Heart left ventricle (tissue), 16 donors: ENCODE results near the gene LCN10. TPM values are rescaled to one million over a fixed set of nuclear protein-coding genes. Genes with fewer than 3 reads are reported as not detected.
"Not testable (repeated sequence)": the region's sequence is repeated elsewhere in the genome, so short reads cannot be mapped to it uniquely, and the experiment has no call there.

Source experiments
- ATAC-seq, 4 donors: fragments of 200-7000 bp; cut with Tn5 transposase; one replicate each; pipeline ENCODE4 v1.9.1; 2020 to 2022; ENCODE audit warnings: moderate library complexity in 4 of 4, mild to moderate bottlenecking in 3 of 4, moderate number of reproducible peaks in 1 of 4
- DNase-seq, 5 donors: peaks; one replicate each; pipeline ENCODE4 v3.0.0-alpha.2; 2020
- H3K27ac ChIP-seq, 12 donors: fragments of 200-600 bp; sonication (generic) in 4 of 12; one replicate each; pipeline versions ENCODE4 v1.5.0 to v1.8.0; 2016 to 2022; ENCODE audit warnings: mild to moderate bottlenecking in 2 of 12
- H3K27me3 ChIP-seq, 9 donors: fragments of 200-600 bp; sonication (generic) in 2 of 9; one replicate each; pipeline versions ENCODE4 v1.5.1 to v1.8.0; 2016 to 2022; ENCODE audit warnings: mild to moderate bottlenecking in 3 of 9
- H3K36me3 ChIP-seq, 9 donors: fragments of 200-600 bp; sonication (generic) in 2 of 9; one replicate each; pipeline versions ENCODE4 v1.5.0 to v1.8.0; 2018 to 2022; ENCODE audit warnings: mild to moderate bottlenecking in 2 of 9
- H3K4me1 ChIP-seq, 12 donors: fragments of 200-600 bp; sonication (generic) in 4 of 12; one replicate each; pipeline versions ENCODE4 v1.5.0 to v1.8.0; 2016 to 2022; ENCODE audit warnings: mild to moderate bottlenecking in 3 of 12
- H3K4me3 ChIP-seq, 12 donors: fragments of 200-600 bp; sonication (generic) in 4 of 12; one replicate each; pipeline versions ENCODE4 v1.5.0 to v1.8.0; 2017 to 2022; ENCODE audit warnings: mild to moderate bottlenecking in 9 of 12, moderate library complexity in 4 of 12
- H3K9me3 ChIP-seq, 12 donors: fragments of 200-600 bp; sonication (generic) in 4 of 12; one replicate each; pipeline versions ENCODE4 v1.5.0 to v1.8.0; 2016 to 2022; ENCODE audit warnings: mild to moderate bottlenecking in 1 of 12
- CTCF ChIP-seq, 12 donors: fragments of 200-600 bp; sonication (generic) in 4 of 12; IDR thresholded peaks; one replicate each; pipeline versions ENCODE4 v1.5.0 to v1.8.0; 2018 to 2022; ENCODE audit warnings: antibody characterized with exemption in 12 of 12, mild to moderate bottlenecking in 5 of 12
- POLR2A ChIP-seq, 2 donors: fragments of 450-650 bp; IDR thresholded peaks; one replicate each; pipeline ENCODE4 v1.6.1; 2017; ENCODE audit warnings: antibody characterized with exemption in 2 of 2, mild to moderate bottlenecking in 2 of 2, moderate library complexity in 2 of 2
- WGBS, 4 donors: extraction: QIAGEN DNeasy Blood & Tissue Kit in 2 of 4; methylation state at CpG; one replicate each; pipeline versions ENCODE4 v1.1.5 to v1.1.7; 2013 to 2018; 5-methylcytosine and 5-hydroxymethylcytosine counted together
- intact Hi-C, 10 donors: fragments of 100-400 bp; cut with DNase I; formaldehyde crosslinking; loops; one replicate each; pipeline versions ENCODE4 v1.11.1 to v1.14.2; 2022
- polyA plus RNA-seq, 2 donors: library from polyadenylated mRNA; stranded (reverse); fragments of 200-250 nt; gene quantifications; one replicate each; pipeline ENCODE4 v1.2.3, GENCODE V29; 2013
- total RNA-seq, 9 donors: library from RNA; depleted of rRNA in 2 of 9; stranded (reverse); fragments of >200 nt in 2 of 9; fragmentation: NEBNext Ultra II Directional in 3 of 9; extraction: Animal tissue kit (Norgen Biotek cat#: 25700) in 3 of 9; gene quantifications; one replicate each; pipeline versions ENCODE4 v1.1.0 to v1.2.4, GENCODE V29; 2016 to 2023
- donor health status: ischemic (EF 13 %, LVEDD 7.1; RV severe dilation, severe dysfunction).
- donor health status: healthy with polysubstance abuse.
- donor health status: DM: no; HTN: yes; CAD: no.
- donor health status: DM: no; HTN: no; CAD: no.
- donor health status: ischemic (EF 25% LVEDD 6.9; RV normal size, moderate dysfunction).
- donor health status: ischemic (EF 25% LVEDD 5.7; RV mildly dilated, moderate dysfunction).
- donor health status: healthy.
- donor health status: DM: yes; HTN: yes; CAD: no.
- donor health status: ischemic (EF 35%, LVEDD 5.7; RV mildly dilated, moderate dysfunction).
- donor health status: nonischemic (EF 11% LVEDD 7.7; RV severe dilation, severe dysfunction).
- donor health status: DM: yes; HTN: yes; CAD: no.
- donor health status: PGD.
- donor health status: ischemic (EF 29% LVEDD 5.4; RV normal size, mild dysfunction).
- donor health status: nonischemic (EF 23%, LVEDD 6.1; RV moderate dilation, normal function).

LCN10 gene
- total and polyA plus RNA-seq, 11 donors, result 0.50 to 40.7 (median 10.5) TPM

GRCh38 chr9:136756134-136756438, 13.3 kb upstream of the LCN10 start:
- 87 to 99% (median 96%) methylated on average over 4 of the region's 4 CpGs for WGBS, 4 donors
- Histone ChIP-seq H3K4me1 (peaks cover 0 to 11% (median 0%) of the 10 kb centered on the region in 12 donors), H3K9me3 (peaks cover 0 to 18% (median 0%) of the 10 kb centered on the region in 12 donors), H3K27me3 (no peaks in the 10 kb centered on the region), H3K36me3 (no peaks in the 10 kb centered on the region), H3K27ac (no peak overlapping the region), H3K4me3 (no peak overlapping the region)
- ATAC-seq, result no peak
- intact Hi-C loops, result no loop called here
- peak in 1 of 5 donors; percentile 6 for DNase-seq
- TF ChIP-seq POLR2A (IDR thresholded peaks at IDR 0.05), result no peak
- TF ChIP-seq CTCF (IDR thresholded peaks at IDR 0.05), result no peak

GRCh38 chr9:136755302-136756133, 12.8 kb upstream of the LCN10 start:
- H3K4me1 ChIP-seq, intact Hi-C loops, ATAC-seq, H3K36me3 ChIP-seq, H3K27ac ChIP-seq, H3K27me3 ChIP-seq, H3K4me3 ChIP-seq: not testable (repeated sequence)
- WGBS, 4 donors, result 91 to 93% (median 92%) methylated on average over 20 to 22 of the region's 22 CpGs
- peaks cover 0 to 18% (median 0%) of the 10 kb centered on the region in 12 donors for H3K9me3 ChIP-seq
- DNase-seq, result peak in 2 of 5 donors; percentile 6 to 25

- no peak for TF ChIP-seq POLR2A (IDR thresholded peaks at IDR 0.05)
- TF ChIP-seq CTCF (IDR thresholded peaks at IDR 0.05), result no peak
- intact Hi-C loops, result no loop called here
- Histone ChIP-seq H3K27me3 (no peaks in the 10 kb centered on the region), H3K4me3 (no peak overlapping the region), H3K36me3 (no peaks in the 10 kb centered on the region), H3K9me3 (peaks cover 0 to 18% (median 0%) of the 10 kb centered on the region in 12 donors), H3K4me1 (peaks cover 0 to 10% (median 3%) of the 10 kb centered on the region in 12 donors), H3K27ac (no peak overlapping the region)
- DNase-seq, result peak in 2 of 5 donors; percentile 12 to 49
- ATAC-seq, result no peak
- WGBS, 4 donors, result 81 to 95% (median 84%) methylated on average over 17 to 24 of the region's 24 CpGs
Measured at GRCh38 chr9:136754626-136755301, 12.0 kb upstream of the LCN10 start.

- DNase-seq, result peak in 2 of 5 donors; percentile 18 to 40
- WGBS, 4 donors, result 70 to 91% (median 82%) methylated on average over 9 to 17 of the region's 17 CpGs
- TF ChIP-seq POLR2A (IDR thresholded peaks at IDR 0.05), result no peak
- TF ChIP-seq CTCF (IDR thresholded peaks at IDR 0.05), result no peak
- H3K4me1 ChIP-seq, result peaks cover 0 to 16% (median 8%) of the 10 kb centered on the region in 12 donors
- H3K9me3 ChIP-seq, result peaks cover 0 to 18% (median 0%) of the 10 kb centered on the region in 12 donors
- no peaks in the 10 kb centered on the region for H3K27me3 ChIP-seq
- H3K4me3 ChIP-seq, result no peak overlapping the region
- ATAC-seq, result no peak
- H3K36me3 ChIP-seq, result no peaks in the 10 kb centered on the region
- H3K27ac ChIP-seq, result no peak overlapping the region
- intact Hi-C loops, result no loop called here
Measured at GRCh38 chr9:136754059-136754572, 11.4 kb upstream of the LCN10 start.
